Upper lobe of left lung (tissue), 4 donors: ENCODE measurements around the gene CERS6.

ENCODE experiments used
- POLR2A ChIP-seq, 4 donors: fragments of 450-650 bp; IDR thresholded peaks; one replicate each; pipeline ENCODE4 v1.5.1; 2016 to 2017; ENCODE audit warnings: antibody characterized with exemption in 4 of 4, mild to moderate bottlenecking in 2 of 4
- TF ChIP-seq, protein P1 (sequence below), 6 experiments: fragments of 450-650 bp in 4 of 6; fragments of 200-600 bp in 2 of 6; sonication (generic) in 2 of 6; IDR thresholded peaks; one replicate each; pipeline ENCODE4 v1.5.1; 2016 to 2019; ENCODE audit warnings: antibody characterized with exemption in 6 of 6

DNA sequence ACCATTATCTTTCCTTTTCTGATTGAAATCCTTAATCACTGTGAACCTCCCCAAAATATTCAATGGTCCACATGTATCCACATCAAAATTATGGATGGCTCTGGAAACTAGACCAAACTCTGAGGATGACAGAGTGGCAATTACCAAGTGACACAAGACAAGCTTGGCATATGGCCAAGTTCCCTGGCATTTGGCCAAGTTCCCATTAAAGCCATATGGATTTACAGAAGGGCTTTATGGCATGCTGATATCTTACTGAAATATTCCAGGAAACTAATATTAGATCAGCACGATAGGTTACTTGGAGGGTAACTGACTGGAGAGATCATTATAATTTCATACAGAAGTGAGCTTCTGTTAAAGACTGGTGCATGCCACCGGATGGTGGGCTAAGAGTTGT, 21.9 kb upstream of the CERS6 start:
- no peak for TF ChIP-seq POLR2A (IDR thresholded peaks at IDR 0.05)
- TF ChIP-seq, protein P1, sequence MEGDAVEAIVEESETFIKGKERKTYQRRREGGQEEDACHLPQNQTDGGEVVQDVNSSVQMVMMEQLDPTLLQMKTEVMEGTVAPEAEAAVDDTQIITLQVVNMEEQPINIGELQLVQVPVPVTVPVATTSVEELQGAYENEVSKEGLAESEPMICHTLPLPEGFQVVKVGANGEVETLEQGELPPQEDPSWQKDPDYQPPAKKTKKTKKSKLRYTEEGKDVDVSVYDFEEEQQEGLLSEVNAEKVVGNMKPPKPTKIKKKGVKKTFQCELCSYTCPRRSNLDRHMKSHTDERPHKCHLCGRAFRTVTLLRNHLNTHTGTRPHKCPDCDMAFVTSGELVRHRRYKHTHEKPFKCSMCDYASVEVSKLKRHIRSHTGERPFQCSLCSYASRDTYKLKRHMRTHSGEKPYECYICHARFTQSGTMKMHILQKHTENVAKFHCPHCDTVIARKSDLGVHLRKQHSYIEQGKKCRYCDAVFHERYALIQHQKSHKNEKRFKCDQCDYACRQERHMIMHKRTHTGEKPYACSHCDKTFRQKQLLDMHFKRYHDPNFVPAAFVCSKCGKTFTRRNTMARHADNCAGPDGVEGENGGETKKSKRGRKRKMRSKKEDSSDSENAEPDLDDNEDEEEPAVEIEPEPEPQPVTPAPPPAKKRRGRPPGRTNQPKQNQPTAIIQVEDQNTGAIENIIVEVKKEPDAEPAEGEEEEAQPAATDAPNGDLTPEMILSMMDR (IDR thresholded peaks at IDR 0.05) = no peak
